ENCODE data around the gene LDLRAD4.
A peak's percentile ranks its signal among the peaks of the same experiment; 100 is the strongest.

The LDLRAD4 gene

DNA sequence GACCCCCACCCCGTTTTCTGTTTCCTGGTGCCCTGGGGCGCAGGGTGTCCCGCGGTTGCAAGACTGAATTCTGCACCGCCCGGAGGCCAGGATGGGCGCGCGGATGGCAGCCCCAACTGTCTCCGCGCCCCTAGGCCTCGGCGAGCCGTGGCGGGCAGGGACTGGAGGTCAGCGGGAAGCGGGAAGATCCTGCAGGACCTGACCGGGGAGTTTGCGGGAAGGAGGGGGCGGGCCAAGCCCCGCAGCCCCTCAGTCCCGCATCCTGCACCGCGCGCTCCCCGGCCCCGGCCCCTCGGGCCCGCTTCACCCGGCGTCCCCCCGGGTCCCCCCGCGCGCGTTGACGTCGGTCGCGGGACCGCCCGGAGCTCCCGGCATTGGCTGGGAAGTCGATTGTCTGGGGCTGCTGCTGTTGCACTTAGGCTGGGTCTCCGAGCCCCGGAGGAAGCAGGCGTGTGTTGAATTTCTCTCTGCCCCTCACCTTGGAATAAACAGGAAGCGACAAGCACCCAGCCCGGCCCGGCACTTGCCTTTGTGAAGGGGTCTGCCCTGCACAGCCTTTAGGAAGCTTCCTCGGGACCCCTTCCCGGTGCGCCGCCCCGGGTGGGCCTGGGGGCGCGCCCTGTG lies at the start of gene LDLRAD4:
TSS of gene LDLRAD4 (plus strand) at position 393 of the 624 bp plus-strand sequence.
- H3K27ac Mint-ChIP-seq: no peak within 1 kb of the TSS
- ATAC-seq: peak; percentile 18
- peak within 1 kb of the TSS; percentile 64 for H3K4me3 Mint-ChIP-seq
- no peak for DNase-seq (ENCODE audit: low spot score in 2 of 2)
- H3K4me1 Mint-ChIP-seq: peaks cover 5% of the 10 kb centered on the region
- no peaks in the 10 kb centered on the region for H3K36me3 Mint-ChIP-seq
- no peaks in the 10 kb centered on the region for H3K9me3 Mint-ChIP-seq

DNA sequence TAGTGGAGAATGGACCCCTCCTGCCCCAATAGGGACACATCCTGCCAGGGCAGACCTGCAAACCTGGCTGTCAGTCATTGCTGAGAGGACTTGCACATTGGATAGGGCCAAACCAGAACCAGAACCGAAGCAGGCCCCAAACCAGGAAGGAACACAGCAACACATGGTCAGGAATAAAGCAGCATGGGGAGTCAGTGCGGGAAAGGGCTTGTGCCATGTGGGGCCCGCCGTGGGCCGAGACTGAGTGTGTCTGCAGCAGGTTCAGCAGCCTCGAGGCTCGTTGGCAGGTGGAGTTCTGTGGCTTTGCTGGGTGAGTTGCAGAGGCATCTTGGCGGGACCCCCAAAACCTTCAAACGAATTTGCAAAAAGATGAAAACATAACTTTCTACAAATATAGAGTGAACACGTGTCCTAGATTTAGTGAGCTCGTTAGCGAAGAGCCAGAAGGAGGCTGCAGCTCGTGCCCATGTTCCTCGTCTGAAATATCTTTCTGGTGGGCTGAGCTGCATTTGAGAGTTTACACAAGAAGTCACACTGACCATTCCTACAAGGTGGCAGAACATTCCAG lies 44.9 kb upstream of the LDLRAD4 start:
- DNase-seq (ENCODE audit: low spot score in 2 of 2) (no peak), ATAC-seq (no peak)
- Mint-ChIP-seq H3K27ac (no peak overlapping the region), H3K9me3 (no peaks in the 10 kb centered on the region), H3K4me1 (peaks cover 12% of the 10 kb centered on the region), H3K4me3 (no peak overlapping the region), H3K36me3 (no peaks in the 10 kb centered on the region)

DNA sequence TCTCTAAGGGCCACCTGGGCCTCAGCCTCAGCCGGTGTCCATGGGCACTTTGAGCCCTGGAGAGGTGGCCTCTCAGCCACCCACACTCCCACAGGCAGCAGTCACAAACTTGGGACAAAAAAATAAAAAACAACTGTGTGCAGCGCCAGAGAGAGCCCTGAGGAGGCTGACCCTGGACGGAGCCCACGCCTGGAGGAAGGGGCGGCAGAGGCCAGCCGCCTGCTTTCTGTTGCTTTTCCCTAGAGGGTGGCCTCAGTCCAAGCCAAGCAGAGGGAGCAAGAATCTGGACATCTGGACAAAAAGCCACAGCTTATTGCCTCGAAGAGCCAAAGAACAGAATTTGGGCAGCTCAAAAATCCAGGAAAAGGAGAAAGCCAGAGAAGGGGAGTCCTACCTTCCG lies 43.3 kb upstream of the LDLRAD4 start:
- Mint-ChIP-seq H3K27ac (no peak overlapping the region), H3K4me1 (peaks cover 19% of the 10 kb centered on the region), H3K4me3 (no peak overlapping the region), H3K9me3 (no peaks in the 10 kb centered on the region), H3K36me3 (no peaks in the 10 kb centered on the region)
- ATAC-seq (no peak), DNase-seq (ENCODE audit: low spot score in 2 of 2) (no peak)

DNA sequence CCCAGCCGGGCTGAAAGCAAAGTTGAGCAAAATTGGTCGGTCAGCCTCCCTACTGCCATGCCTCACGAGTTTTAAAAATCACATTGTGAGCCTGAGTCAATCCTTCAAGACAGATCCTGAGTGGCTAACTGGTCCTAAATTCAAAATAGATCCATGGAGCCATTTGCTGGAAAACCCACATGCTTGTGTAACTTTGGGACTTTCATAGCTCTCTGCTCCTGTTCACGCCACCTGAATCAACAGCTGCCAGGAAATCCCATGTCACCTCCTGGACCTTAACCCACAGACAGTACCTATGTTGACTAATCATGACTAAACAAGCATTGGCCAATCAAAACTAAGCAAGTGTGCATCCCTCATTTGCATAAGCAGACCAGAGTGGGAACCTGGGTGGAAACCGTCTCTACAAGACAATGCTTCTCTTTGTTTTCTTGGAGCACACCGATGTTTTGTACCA lies 42.8 kb upstream of the LDLRAD4 start:
- Mint-ChIP-seq H3K4me1 (peaks cover 19% of the 10 kb centered on the region), H3K36me3 (no peaks in the 10 kb centered on the region), H3K4me3 (no peak overlapping the region), H3K9me3 (no peaks in the 10 kb centered on the region), H3K27ac (no peak overlapping the region)
- ATAC-seq (peak; percentile 32), DNase-seq (ENCODE audit: low spot score in 2 of 2) (no peak)

DNA sequence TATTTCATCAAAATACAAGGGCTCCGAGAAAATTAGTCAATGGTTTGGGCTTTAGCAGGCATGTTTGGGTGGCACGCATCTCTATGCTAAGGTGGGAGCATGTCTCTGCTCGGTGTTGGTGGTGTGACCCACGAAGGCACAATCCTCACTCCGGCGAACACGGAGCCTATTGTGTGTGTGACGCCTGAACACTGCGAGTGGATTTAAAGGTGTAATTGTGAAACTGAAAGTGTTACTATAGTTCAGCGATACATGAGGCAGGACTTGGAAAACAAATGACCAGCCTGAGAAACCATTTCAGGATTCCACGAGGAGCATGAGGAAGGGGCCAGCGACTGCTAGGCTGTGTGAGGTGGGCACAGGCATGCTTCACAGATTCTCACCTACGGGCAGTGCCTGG lies 41.7 kb upstream of the LDLRAD4 start:
- DNase-seq (ENCODE audit: low spot score in 2 of 2): no peak
- peaks cover 19% of the 10 kb centered on the region for H3K4me1 Mint-ChIP-seq
- no peaks in the 10 kb centered on the region for H3K36me3 Mint-ChIP-seq
- H3K4me3 Mint-ChIP-seq: peak overlapping the region; percentile 42
- ATAC-seq: no peak
- peak overlapping the region; percentile 6 for H3K27ac Mint-ChIP-seq
- H3K9me3 Mint-ChIP-seq: no peaks in the 10 kb centered on the region

DNA sequence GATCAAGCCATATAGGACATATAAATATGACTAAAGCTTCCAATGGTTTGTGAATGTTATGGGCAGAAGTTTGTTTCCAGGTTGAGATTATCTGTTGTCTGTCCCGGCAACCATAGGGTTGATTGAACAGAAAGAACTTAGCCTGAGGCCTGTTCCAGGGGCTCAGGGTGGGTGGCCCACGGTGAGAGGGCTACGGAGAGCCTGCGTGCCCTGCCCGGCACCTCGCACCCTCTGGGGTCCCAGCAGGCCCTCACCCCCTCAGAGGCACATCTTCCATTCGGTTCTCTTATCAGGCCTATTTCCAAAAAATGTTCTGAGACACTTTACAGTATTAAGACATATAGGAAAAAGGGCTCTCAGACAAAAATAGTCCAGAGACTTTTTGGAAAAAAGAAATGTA lies 40.4 kb upstream of the LDLRAD4 start:
- Mint-ChIP-seq H3K27ac (peak overlapping the region; percentile 58), H3K36me3 (no peaks in the 10 kb centered on the region), H3K4me3 (no peak overlapping the region), H3K4me1 (peaks cover 19% of the 10 kb centered on the region), H3K9me3 (no peaks in the 10 kb centered on the region)
- DNase-seq (ENCODE audit: low spot score in 2 of 2) (no peak), ATAC-seq (no peak)

DNA sequence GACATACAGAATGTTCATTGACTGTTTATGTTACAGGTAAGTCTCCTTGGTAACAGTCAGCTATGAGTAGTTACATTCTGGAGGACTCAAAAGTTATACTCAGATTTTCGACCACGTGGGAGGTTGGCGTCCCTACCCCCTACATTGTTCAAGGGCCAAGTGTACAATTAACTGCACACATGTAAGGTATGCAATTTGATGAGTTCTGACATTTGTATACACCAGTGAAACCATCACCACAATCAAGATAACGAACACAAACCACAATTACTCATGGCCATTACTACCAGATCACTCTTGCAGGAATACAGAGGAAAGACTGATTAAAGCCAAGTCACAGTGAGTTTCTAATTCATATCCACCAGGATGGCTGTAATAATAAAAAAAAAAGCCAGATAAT lies 39.6 kb upstream of the LDLRAD4 start:
- Mint-ChIP-seq H3K4me1 (peaks cover 19% of the 10 kb centered on the region), H3K4me3 (no peak overlapping the region), H3K36me3 (no peaks in the 10 kb centered on the region), H3K9me3 (no peaks in the 10 kb centered on the region), H3K27ac (peak overlapping the region; percentile 58)
- DNase-seq (ENCODE audit: low spot score in 2 of 2): peak in 1 of 2 donors; percentile 43
- peak; percentile 82 for ATAC-seq

DNA sequence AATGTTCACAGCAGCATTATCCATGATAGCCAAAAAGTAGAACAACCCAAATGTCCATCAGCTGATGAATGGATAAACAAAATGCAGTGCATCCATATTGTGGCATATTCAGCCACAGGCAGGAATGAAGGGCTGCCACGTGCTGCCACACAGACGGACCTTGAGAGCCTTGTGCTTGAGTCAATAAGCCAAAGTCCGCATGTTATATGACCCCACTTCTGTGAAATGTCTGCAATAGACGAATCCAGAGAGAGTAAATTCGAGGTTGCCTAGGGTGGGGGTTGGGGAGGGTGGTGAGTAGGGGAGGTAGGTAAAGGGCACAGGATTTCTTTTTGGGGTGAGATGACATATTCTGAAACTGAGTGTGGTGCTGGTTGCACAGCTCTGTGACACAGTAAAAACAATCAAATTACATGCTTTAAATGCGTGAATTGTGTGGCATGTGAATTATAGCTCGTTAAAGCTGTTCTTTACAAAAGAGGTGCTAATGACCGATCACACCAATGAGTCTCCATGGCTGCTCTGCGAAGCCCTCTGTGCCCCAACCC lies 38.9 kb upstream of the LDLRAD4 start:
- Mint-ChIP-seq H3K36me3 (no peaks in the 10 kb centered on the region), H3K9me3 (no peaks in the 10 kb centered on the region), H3K4me1 (peaks cover 19% of the 10 kb centered on the region), H3K27ac (no peak overlapping the region), H3K4me3 (no peak overlapping the region)
- ATAC-seq: peak; percentile 78
- DNase-seq (ENCODE audit: low spot score in 2 of 2): no peak

DNA sequence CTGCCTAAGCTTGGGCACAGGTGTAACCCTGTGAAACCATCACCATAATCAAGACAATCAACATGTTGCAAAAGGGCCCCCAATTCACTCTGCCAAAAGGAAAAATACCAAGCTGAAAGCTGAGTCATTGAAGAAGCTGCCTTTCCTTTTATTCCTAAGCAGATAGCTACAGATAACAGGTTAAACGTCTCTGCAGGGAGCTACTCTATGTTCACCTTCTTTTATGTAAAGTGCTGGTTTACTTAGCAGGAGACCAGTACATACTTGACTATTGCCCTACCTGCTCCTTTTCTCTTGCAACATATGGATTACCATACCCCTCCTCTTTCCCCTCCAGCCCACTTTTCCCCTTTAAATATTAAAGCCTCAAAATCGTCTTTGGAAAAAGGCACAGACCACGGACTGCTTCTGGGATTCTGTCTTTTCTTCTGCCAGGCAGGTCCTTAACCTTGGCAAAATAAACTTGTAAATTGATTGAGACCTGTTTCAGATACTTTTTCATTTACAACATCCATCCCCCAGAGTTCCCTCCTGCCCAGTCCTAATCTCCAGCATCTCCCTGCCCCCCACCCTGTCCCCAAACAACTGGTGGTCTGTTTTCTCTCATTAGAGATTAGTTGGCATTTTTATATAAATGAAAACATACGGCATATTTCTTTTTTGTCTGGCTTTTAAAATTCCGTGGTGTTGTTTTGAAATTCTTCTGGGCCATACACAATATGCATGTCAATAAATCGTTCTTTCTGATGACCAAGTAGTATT lies 37.8 kb upstream of the LDLRAD4 start:
- H3K9me3 Mint-ChIP-seq: no peaks in the 10 kb centered on the region
- H3K4me1 Mint-ChIP-seq: peaks cover 19% of the 10 kb centered on the region
- H3K27ac Mint-ChIP-seq: no peak overlapping the region
- H3K36me3 Mint-ChIP-seq: no peaks in the 10 kb centered on the region
- no peak for ATAC-seq
- no peak for DNase-seq (ENCODE audit: low spot score in 2 of 2)
- H3K4me3 Mint-ChIP-seq: no peak overlapping the region

DNA sequence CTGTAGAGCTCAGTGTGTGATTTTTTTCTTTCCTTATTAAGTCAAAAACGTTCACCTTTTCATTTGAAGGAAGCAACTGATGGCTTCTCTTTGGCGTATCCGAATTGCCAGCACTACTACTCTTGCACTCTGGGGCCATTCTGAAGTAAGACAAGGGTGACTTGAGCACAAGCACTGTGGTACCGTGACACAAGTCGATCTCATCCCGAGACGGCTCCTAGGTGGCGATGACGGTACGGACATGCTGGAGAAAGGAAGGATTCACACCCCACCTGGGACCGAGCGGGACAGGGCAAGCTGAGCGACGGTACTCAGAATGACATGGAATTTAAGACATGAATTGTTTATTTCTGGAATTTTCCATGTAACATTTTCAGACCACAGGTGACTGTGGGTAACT lies 36.8 kb upstream of the LDLRAD4 start:
- Mint-ChIP-seq H3K36me3 (no peaks in the 10 kb centered on the region), H3K4me3 (no peak overlapping the region), H3K4me1 (peaks cover 12% of the 10 kb centered on the region), H3K9me3 (no peaks in the 10 kb centered on the region), H3K27ac (no peak overlapping the region)
- DNase-seq (ENCODE audit: low spot score in 2 of 2) (no peak), ATAC-seq (no peak)

DNA sequence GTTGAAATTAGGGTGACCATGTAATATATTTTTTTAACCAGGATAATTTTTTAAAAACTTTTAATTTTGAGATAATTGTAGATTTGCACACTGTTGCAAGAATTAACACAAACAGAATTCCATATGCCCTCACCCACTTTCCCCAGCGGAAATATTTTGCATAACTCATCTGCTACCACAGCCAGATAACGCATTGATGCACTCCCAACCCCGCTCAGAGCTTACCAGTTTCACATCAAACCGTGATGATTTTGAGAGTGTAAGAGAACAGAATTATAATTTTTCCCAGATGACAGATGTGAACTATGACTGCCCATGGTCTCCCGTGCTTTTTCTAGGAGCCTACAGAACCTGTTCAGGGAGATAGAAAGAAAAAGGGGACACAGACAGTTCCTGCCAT lies 35.2 kb upstream of the LDLRAD4 start:
- Mint-ChIP-seq H3K9me3 (no peaks in the 10 kb centered on the region), H3K4me1 (peaks cover 7% of the 10 kb centered on the region), H3K27ac (no peak overlapping the region), H3K4me3 (no peak overlapping the region), H3K36me3 (no peaks in the 10 kb centered on the region)
- DNase-seq (ENCODE audit: low spot score in 2 of 2) (no peak), ATAC-seq (no peak)

DNA sequence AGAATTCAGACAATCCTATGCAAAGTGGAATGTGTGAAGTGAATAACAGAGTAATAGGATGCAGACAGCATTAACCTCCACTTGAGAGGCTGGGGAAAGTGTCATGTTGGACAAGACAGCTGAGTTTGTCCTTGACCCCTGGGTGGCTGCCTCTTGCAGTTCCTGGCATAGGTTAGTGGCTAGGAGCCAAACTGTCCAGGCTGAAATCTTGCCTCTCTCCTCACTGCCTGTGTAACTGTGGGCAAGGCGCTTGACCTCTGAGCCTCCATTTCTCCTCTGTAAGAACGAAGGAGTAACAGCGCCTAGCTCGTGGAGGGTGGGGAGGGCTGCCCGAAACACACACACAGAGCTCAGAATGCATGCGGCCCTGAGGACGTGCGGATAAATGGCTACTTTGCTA lies 34.8 kb upstream of the LDLRAD4 start:
- no peak overlapping the region for H3K4me3 Mint-ChIP-seq

DNA sequence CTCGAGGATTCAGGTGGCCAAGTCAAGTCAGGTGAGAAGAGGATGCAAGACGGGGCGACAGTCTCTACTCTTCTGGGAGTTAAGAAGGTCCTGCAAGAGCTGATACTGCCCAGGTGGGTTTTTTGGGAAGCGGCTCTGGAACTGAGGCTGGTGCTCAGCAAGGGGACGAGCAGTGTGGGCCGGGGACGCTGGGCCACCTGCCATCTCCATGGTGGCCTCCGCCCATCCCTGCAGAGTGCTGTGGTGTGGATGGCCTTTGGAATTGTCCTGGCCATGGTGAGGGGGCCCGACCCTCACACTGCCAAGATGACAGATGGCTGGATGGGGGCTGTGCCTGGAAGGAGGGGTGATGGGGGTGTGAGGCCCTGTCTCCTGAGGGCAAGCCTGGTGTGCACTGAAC lies 34.2 kb upstream of the LDLRAD4 start:
- Mint-ChIP-seq H3K9me3 (no peaks in the 10 kb centered on the region), H3K4me3 (no peak overlapping the region), H3K4me1 (peaks cover 6% of the 10 kb centered on the region), H3K27ac (no peak overlapping the region), H3K36me3 (no peaks in the 10 kb centered on the region)
- DNase-seq (ENCODE audit: low spot score in 2 of 2) (no peak), ATAC-seq (peak; percentile 6)

More for the DNA sequence above, 34.8 kb upstream of the LDLRAD4 start:
- Mint-ChIP-seq H3K9me3 (no peaks in the 10 kb centered on the region), H3K36me3 (no peaks in the 10 kb centered on the region), H3K27ac (no peak overlapping the region), H3K4me1 (peaks cover 7% of the 10 kb centered on the region)
- DNase-seq (ENCODE audit: low spot score in 2 of 2) (peak in 1 of 2 donors; percentile 26), ATAC-seq (no peak)

DNA sequence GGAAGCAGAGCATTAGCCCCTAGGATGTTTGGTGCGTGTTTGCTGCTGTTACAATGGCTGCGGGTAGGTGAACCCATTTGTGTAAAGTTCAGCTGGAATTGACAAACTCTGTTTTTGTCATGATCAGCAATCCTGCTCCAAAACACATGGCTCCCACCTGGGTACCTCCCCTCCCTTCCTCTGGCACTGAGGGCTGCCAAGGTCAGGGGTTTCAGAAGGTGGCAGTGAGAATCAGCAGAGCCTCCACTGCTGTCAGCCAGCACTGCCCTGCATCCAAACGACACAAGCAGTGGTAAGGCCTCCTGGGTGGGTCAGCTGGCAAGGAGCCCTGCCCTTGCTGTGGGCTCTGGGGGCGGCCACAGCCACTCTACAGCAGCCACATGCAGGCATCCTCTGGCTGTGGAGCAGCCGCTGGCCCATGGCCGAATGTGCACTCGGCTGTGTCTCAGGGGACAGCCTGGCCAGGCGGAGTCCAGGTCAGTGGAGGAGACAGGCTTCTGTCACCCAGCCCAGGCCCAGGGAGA lies 32.8 kb upstream of the LDLRAD4 start:
- no peaks in the 10 kb centered on the region for H3K4me1 Mint-ChIP-seq
- no peak overlapping the region for H3K4me3 Mint-ChIP-seq
- H3K9me3 Mint-ChIP-seq: no peaks in the 10 kb centered on the region
- H3K27ac Mint-ChIP-seq: no peak overlapping the region
- ATAC-seq (peak; percentile 12), DNase-seq (ENCODE audit: low spot score in 2 of 2) (no peak)
- no peaks in the 10 kb centered on the region for H3K36me3 Mint-ChIP-seq

DNA sequence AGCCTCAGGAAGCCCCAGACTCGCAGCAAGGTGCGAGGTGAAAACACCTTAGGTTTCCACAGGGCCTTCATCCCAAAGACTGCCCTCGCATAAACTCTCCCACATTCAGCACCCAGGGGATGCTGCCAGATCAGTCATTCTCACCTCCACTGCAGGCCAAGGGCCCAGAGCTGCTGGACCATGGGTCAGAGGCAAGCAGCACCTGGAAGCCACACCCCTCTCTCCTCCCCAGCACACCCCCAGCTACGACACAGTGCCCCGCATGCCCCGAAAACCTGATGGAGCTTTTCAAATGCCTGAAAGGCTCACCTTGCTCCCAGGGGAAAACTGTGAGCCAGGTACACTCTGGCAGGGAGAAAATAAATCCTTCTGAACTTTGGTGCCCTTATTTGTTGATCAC lies 31.9 kb upstream of the LDLRAD4 start:
- no peaks in the 10 kb centered on the region for H3K4me1 Mint-ChIP-seq
- H3K36me3 Mint-ChIP-seq: no peaks in the 10 kb centered on the region
- ATAC-seq (no peak), DNase-seq (ENCODE audit: low spot score in 2 of 2) (no peak)
- no peak overlapping the region for H3K27ac Mint-ChIP-seq
- H3K9me3 Mint-ChIP-seq: no peaks in the 10 kb centered on the region
- H3K4me3 Mint-ChIP-seq: no peak overlapping the region
